Astrocyte (in vitro differentiated cells and primary cell): Measurements from ENCODE around the gene C19orf73. TPM values are rescaled to one million over a fixed set of nuclear protein-coding genes. Genes with fewer than 3 reads are reported as not detected.
A peak's percentile ranks its signal among the peaks of the same experiment; 100 is the strongest.

Experiments used
- DNase-seq: peaks from one replicate; pipeline ENCODE4 v3.0.0-alpha.2; 2010; ENCODE audit warnings: low read depth
- FAIRE-seq: peaks from 2 replicates; lab custom pipeline; 2011; peaks lifted over from hg19 to GRCh38; lab: Jason Lieb, UNC
- H2AFZ ChIP-seq: 2 replicates; pipeline ENCODE4 v1.6.0; 2012; ENCODE audit warnings: low read depth, low read length, inconsistent platforms
- H3K27ac ChIP-seq: 2 replicates; pipeline ENCODE4 v1.5.1; 2011; ENCODE audit warnings: low read depth, low read length, inconsistent platforms
- H3K27me3 ChIP-seq: 2 replicates; pipeline ENCODE4 v1.6.0; 2011; ENCODE audit warnings: low read length, inconsistent platforms; ENCODE audit not compliant: insufficient read depth
- H3K36me3 ChIP-seq: 2 replicates; pipeline ENCODE4 v1.5.1; 2011; ENCODE audit warnings: low read length, inconsistent platforms; ENCODE audit not compliant: insufficient read depth
- H3K4me1 ChIP-seq: 2 replicates; pipeline ENCODE4 v1.5.1; 2011; ENCODE audit warnings: low read length, inconsistent platforms; ENCODE audit not compliant: insufficient read depth
- H3K4me2 ChIP-seq: 2 replicates; pipeline ENCODE4 v1.6.0; 2012; ENCODE audit warnings: low read length, inconsistent platforms
- H3K4me3 ChIP-seq: 2 replicates; pipeline ENCODE4 v1.5.1; 2011; ENCODE audit warnings: low read depth, mild to moderate bottlenecking, low read length, inconsistent platforms; ENCODE audit not compliant: insufficient read depth
- H3K79me2 ChIP-seq: 2 replicates; pipeline ENCODE4 v1.6.0; 2012; ENCODE audit warnings: mild to moderate bottlenecking, low read length, inconsistent platforms; ENCODE audit not compliant: insufficient read depth
- H3K9ac ChIP-seq: 2 replicates; pipeline ENCODE4 v1.6.0; 2012; ENCODE audit warnings: mild to moderate bottlenecking, low read length, inconsistent platforms
- H3K9me3 ChIP-seq: 2 replicates; pipeline ENCODE4 v1.5.1; 2012; ENCODE audit warnings: low read depth, mild to moderate bottlenecking, low read length, inconsistent platforms; ENCODE audit not compliant: insufficient read depth
- H4K20me1 ChIP-seq: 2 replicates; pipeline ENCODE4 v1.6.0; 2012; ENCODE audit warnings: low read length, inconsistent platforms; ENCODE audit not compliant: insufficient read depth
- H3K27ac Mint-ChIP-seq: one replicate; pipeline ENCODE4 v1.8.0; 2021; ENCODE audit warnings: mild to moderate bottlenecking, mixed read lengths; ENCODE audit not compliant: unreplicated experiment
- H3K27me3 Mint-ChIP-seq: one replicate; pipeline ENCODE4 v1.8.0; 2021; ENCODE audit warnings: low read depth, mixed read lengths; ENCODE audit not compliant: unreplicated experiment
- H3K36me3 Mint-ChIP-seq: one replicate; pipeline ENCODE4 v1.8.0; 2021; ENCODE audit warnings: low read depth, mixed read lengths; ENCODE audit not compliant: unreplicated experiment
- H3K4me1 Mint-ChIP-seq: one replicate; pipeline ENCODE4 v1.8.0; 2021; ENCODE audit warnings: low read depth, mixed read lengths; ENCODE audit not compliant: unreplicated experiment
- H3K4me3 Mint-ChIP-seq: one replicate; pipeline ENCODE4 v1.8.0; 2021; ENCODE audit warnings: mild to moderate bottlenecking, moderate library complexity, mixed read lengths; ENCODE audit not compliant: unreplicated experiment
- H3K9me3 Mint-ChIP-seq: one replicate; pipeline ENCODE4 v1.8.0; 2021; ENCODE audit warnings: mild to moderate bottlenecking, mixed read lengths; ENCODE audit not compliant: unreplicated experiment
- CTCF ChIP-seq: IDR thresholded peaks from 2 replicates; pipeline ENCODE4 v1.5.1; 2011; ENCODE audit warnings: low read depth, mild to moderate bottlenecking, inconsistent platforms, low read length, moderate library complexity; ENCODE audit not compliant: insufficient read depth
- EZH2 ChIP-seq: IDR thresholded peaks from 2 replicates; pipeline ENCODE4 v1.6.1; 2012; ENCODE audit warnings: mild to moderate bottlenecking, low read length, inconsistent platforms; ENCODE audit not compliant: insufficient read depth
- total RNA-seq: library from RNA; stranded (reverse); gene quantifications from 2 replicates; pipeline ENCODE4 v1.2.1, GENCODE V29; 2021

C19orf73 gene
- total RNA-seq, 1 donor from 2014 or later = 0.73 TPM

GRCh38 chr19:49140951-49141350 is 22.0 kb upstream of the C19orf73 start:
- H3K36me3 ChIP-seq = no peaks in the 10 kb centered on the region
- TF ChIP-seq EZH2 (no peak), CTCF (no peak)
- no peak overlapping the region for H3K4me3 ChIP-seq
- Mint-ChIP-seq H3K9me3 (no peaks in the 10 kb centered on the region), H3K4me3 (peak overlapping the region; percentile 10), H3K36me3 (peaks cover 14% of the 10 kb centered on the region), H3K27ac (no peak overlapping the region), H3K27me3 (peaks cover 6% of the 10 kb centered on the region), H3K4me1 (peaks cover 6% of the 10 kb centered on the region)
- no peak for FAIRE-seq
- no peak for DNase-seq
- no peaks in the 10 kb centered on the region for H3K27me3 ChIP-seq
- no peaks in the 10 kb centered on the region for H3K79me2 ChIP-seq
- H2AFZ ChIP-seq = no peak overlapping the region
- no peak overlapping the region for H3K27ac ChIP-seq
- H3K9ac ChIP-seq = no peak overlapping the region
- no peaks in the 10 kb centered on the region for H4K20me1 ChIP-seq
- H3K4me2 ChIP-seq = no peak overlapping the region
- H3K4me1 ChIP-seq = no peaks in the 10 kb centered on the region
- no peaks in the 10 kb centered on the region for H3K9me3 ChIP-seq

DNA sequence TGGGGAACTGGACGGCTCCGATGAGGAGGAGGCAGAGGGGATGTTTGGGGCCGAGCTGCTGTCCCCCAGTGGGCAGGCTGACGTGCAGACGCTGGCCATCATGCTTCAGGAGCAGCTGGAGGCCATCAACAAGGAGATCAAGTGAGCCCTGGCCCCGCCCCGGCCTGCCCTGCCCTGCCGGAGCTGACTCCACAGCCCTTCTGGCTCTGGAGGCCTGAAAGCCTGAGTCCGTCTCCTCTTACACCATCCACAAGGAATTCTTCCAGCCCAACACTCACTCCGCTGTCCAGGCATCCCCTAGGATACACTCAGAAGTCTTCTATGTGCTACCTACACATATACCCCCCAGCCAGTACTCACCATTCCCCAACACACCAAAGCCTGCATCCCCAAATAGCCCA is 17.8 kb upstream of the C19orf73 start:
- H3K27me3 Mint-ChIP-seq = peaks cover 5% of the 10 kb centered on the region
- Histone ChIP-seq H4K20me1 (no peaks in the 10 kb centered on the region), H3K9ac (no peak overlapping the region), H3K9me3 (no peaks in the 10 kb centered on the region), H3K4me1 (no peaks in the 10 kb centered on the region), H3K27me3 (no peaks in the 10 kb centered on the region), H3K4me2 (no peak overlapping the region), H3K79me2 (no peaks in the 10 kb centered on the region), H3K36me3 (no peaks in the 10 kb centered on the region), H2AFZ (no peak overlapping the region), H3K27ac (no peak overlapping the region), H3K4me3 (no peak overlapping the region)
- H3K9me3 Mint-ChIP-seq = peaks cover 2% of the 10 kb centered on the region
- H3K4me3 Mint-ChIP-seq = no peak overlapping the region
- peaks cover 1% of the 10 kb centered on the region for H3K4me1 Mint-ChIP-seq
- peaks cover 27% of the 10 kb centered on the region for H3K36me3 Mint-ChIP-seq
- DNase-seq = no peak
- TF ChIP-seq CTCF = no peak
- TF ChIP-seq EZH2 = no peak
- H3K27ac Mint-ChIP-seq = no peak overlapping the region
- FAIRE-seq = no peak

DNA sequence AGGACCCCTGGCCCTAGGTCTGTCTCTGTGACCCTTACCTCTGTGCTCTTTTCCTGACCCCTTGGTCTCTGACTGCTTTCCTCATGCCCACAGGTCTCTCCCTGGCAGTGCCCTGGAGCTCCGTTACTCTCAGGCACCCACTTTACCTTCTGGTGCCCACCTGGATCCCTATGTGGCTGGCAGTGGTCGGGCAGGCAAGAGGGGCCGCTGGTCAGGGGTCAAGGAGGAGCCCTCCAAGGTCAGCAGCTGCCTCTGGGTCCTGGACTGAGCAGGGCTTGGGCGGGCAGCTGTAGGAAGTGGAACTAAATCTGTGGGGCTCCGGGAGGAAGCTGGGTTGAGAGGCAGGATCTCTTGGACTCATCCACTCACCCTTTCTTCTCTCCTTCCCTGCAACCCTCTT is 16.7 kb upstream of the C19orf73 start:
- no peak for DNase-seq
- Histone ChIP-seq H3K79me2 (no peaks in the 10 kb centered on the region), H4K20me1 (no peaks in the 10 kb centered on the region), H3K27ac (no peak overlapping the region), H3K4me1 (no peaks in the 10 kb centered on the region), H3K4me3 (no peak overlapping the region), H2AFZ (no peak overlapping the region), H3K9ac (no peak overlapping the region), H3K9me3 (no peaks in the 10 kb centered on the region), H3K36me3 (no peaks in the 10 kb centered on the region), H3K4me2 (no peak overlapping the region), H3K27me3 (no peaks in the 10 kb centered on the region)
- H3K9me3 Mint-ChIP-seq = peaks cover 2% of the 10 kb centered on the region
- no peak overlapping the region for H3K4me3 Mint-ChIP-seq
- FAIRE-seq = no peak
- TF ChIP-seq CTCF (no peak), EZH2 (no peak)
- H3K27ac Mint-ChIP-seq = no peak overlapping the region
- peaks cover 27% of the 10 kb centered on the region for H3K36me3 Mint-ChIP-seq
- peaks cover 1% of the 10 kb centered on the region for H3K4me1 Mint-ChIP-seq
- peaks cover 5% of the 10 kb centered on the region for H3K27me3 Mint-ChIP-seq
